ENCODE measurements around the gene FGFR2. TPM values are rescaled to one million over a fixed set of nuclear protein-coding genes. Genes with fewer than 3 reads are reported as not detected.

The FGFR2 gene
- total and polyA plus RNA-seq, 2 donors (not counting 3 experiments of a cell fraction or from before 2014, with no cell fraction given): 0.06 TPM; not detected in 1

- Histone ChIP-seq H3K9me1 (replicated peaks; ENCODE audit: control insufficient read depth, extremely low read depth, insufficient read depth, low read length) (no peaks in the 10 kb centered on the region), H4K20me1 (replicated peaks; ENCODE audit: control insufficient read depth, extremely low read depth, insufficient read depth, low read length) (no peaks in the 10 kb centered on the region), H3K27me3 (ENCODE audit: control insufficient read depth in 2 of 2, insufficient read depth in 2 of 2, low read length in 2 of 2) (no peaks in the 10 kb centered on the region), H3K27ac (ENCODE audit: insufficient read depth, low read depth, low read length) (no peak overlapping the region), H2AFZ (ENCODE audit: low read depth, low read length) (no peak overlapping the region), H3K36me3 (ENCODE audit: control insufficient read depth in 2 of 2, extremely low read depth in 1 of 2, insufficient read depth in 2 of 2, low read length in 2 of 2) (no peaks in the 10 kb centered on the region), H3K9ac (replicated peaks; ENCODE audit: extremely low read depth, insufficient read depth, low read length) (no peak overlapping the region), H3K9me3 (replicated peaks; ENCODE audit: control insufficient read depth, insufficient read depth, low read length) (no peaks in the 10 kb centered on the region), H3K4me1 (ENCODE audit: control insufficient read depth, extremely low read depth, insufficient read depth, low read length) (no peaks in the 10 kb centered on the region), H3K4me2 (ENCODE audit: insufficient read depth, low read length) (no peak overlapping the region), H3K79me2 (ENCODE audit: control insufficient read depth, insufficient read depth, low read length) (no peaks in the 10 kb centered on the region), H3K4me3 (replicated peaks in 1 of 3; ENCODE audit: insufficient read depth in 1 of 3, low read depth in 1 of 3, low read length in 3 of 3) (no peak overlapping the region)
- intact Hi-C loops (cut with micrococcal nuclease): no loop called here
- POLR2A ChIA-PET: no interaction called here
- TF ChIP-seq CTCF (IDR thresholded peaks at IDR 0.05; ENCODE audit: extremely low read depth in 1 of 2, insufficient read depth in 1 of 2, low read depth in 1 of 2, low read length in 2 of 2) (no peak), POLR2A (IDR thresholded peaks at IDR 0.05; ENCODE audit: low read depth, low read length) (no peak)
- FAIRE-seq (no peak), DNase-seq (ENCODE audit: low read depth, low spot score) (no peak)
- BruUV-seq (replicated peaks): no TSS peak
- CTCF ChIA-PET: no interaction called here
- dilution Hi-C loops (cut with MboI; ENCODE audit: extremely low pct_ligation_motif_present, low sequenced_read_pairs): no loop called here
Measured at GRCh38 chr10:121454781-121455180, 143.5 kb downstream of the FGFR2 start.

- DNase-seq (ENCODE audit: low read depth, low spot score): no peak
- Histone ChIP-seq H4K20me1 (replicated peaks; ENCODE audit: control insufficient read depth, extremely low read depth, insufficient read depth, low read length) (no peaks in the 10 kb centered on the region), H3K27ac (ENCODE audit: insufficient read depth, low read depth, low read length) (no peak overlapping the region), H3K4me1 (ENCODE audit: control insufficient read depth, extremely low read depth, insufficient read depth, low read length) (no peaks in the 10 kb centered on the region), H3K4me3 (replicated peaks in 1 of 3; ENCODE audit: insufficient read depth in 1 of 3, low read depth in 1 of 3, low read length in 3 of 3) (no peak overlapping the region), H2AFZ (ENCODE audit: low read depth, low read length) (no peak overlapping the region), H3K27me3 (ENCODE audit: control insufficient read depth in 2 of 2, insufficient read depth in 2 of 2, low read length in 2 of 2) (no peaks in the 10 kb centered on the region), H3K9me1 (replicated peaks; ENCODE audit: control insufficient read depth, extremely low read depth, insufficient read depth, low read length) (no peaks in the 10 kb centered on the region), H3K36me3 (ENCODE audit: control insufficient read depth in 2 of 2, extremely low read depth in 1 of 2, insufficient read depth in 2 of 2, low read length in 2 of 2) (no peaks in the 10 kb centered on the region), H3K4me2 (ENCODE audit: insufficient read depth, low read length) (no peak overlapping the region), H3K79me2 (ENCODE audit: control insufficient read depth, insufficient read depth, low read length) (no peaks in the 10 kb centered on the region), H3K9ac (replicated peaks; ENCODE audit: extremely low read depth, insufficient read depth, low read length) (no peak overlapping the region), H3K9me3 (replicated peaks; ENCODE audit: control insufficient read depth, insufficient read depth, low read length) (no peaks in the 10 kb centered on the region)
- FAIRE-seq: no peak
- ChIA-PET POLR2A (no interaction called here), CTCF (no interaction called here)
- dilution Hi-C loops (cut with MboI; ENCODE audit: extremely low pct_ligation_motif_present, low sequenced_read_pairs): no loop called here
- TF ChIP-seq FOS (IDR thresholded peaks at IDR 0.05; ENCODE audit: borderline replicate concordance, insufficient read depth, low read length) (no peak), MAX (IDR thresholded peaks at IDR 0.05; ENCODE audit: insufficient read depth, insufficient read length) (no peak), POLR2AphosphoS5 (IDR thresholded peaks at IDR 0.05; ENCODE audit: insufficient read depth, low read depth, low read length) (no peak), GATA2 (IDR thresholded peaks at IDR 0.05; ENCODE audit: insufficient read depth, insufficient read length, low read depth, low read length) (no peak), EZH2 (IDR thresholded peaks at IDR 0.05; ENCODE audit: borderline replicate concordance, low read depth, low read length, severe bottlenecking) (no peak), CTCF (IDR thresholded peaks at IDR 0.05; ENCODE audit: extremely low read depth in 1 of 2, insufficient read depth in 1 of 2, low read depth in 1 of 2, low read length in 2 of 2) (no peak), POLR2A (IDR thresholded peaks at IDR 0.05; ENCODE audit: low read depth, low read length) (no peak), JUN (IDR thresholded peaks at IDR 0.05; ENCODE audit: borderline replicate concordance, insufficient read depth, insufficient read length, low read depth) (no peak), MYC (IDR thresholded peaks at IDR 0.05; ENCODE audit: low read depth, low read length) (no peak)
- intact Hi-C loops (cut with micrococcal nuclease): no loop called here
- BruUV-seq (replicated peaks): no TSS peak
Measured at GRCh38 chr10:121453160-121453559, 145.1 kb downstream of the FGFR2 start.
